Activated T-cell treated with anti-CD3 and anti-CD28 coated beads, Interleukin-2, amount 50 U/mL, for 72 hours (primary cell): Measurements from ENCODE around the gene GRIN3A. TPM values are rescaled to one million over a fixed set of nuclear protein-coding genes. Genes with fewer than 3 reads are reported as not detected.
A peak's percentile ranks its signal among the peaks of the same experiment; 100 is the strongest.
"Not testable (repeated sequence)": the region's sequence is repeated elsewhere in the genome, so short reads cannot be mapped to it uniquely, and the experiment has no call there.

Experiments used
- ATAC-seq, 2 donors: fragments of 150-1000 bp; cut with Tn5 transposase; replicated peaks in 1 of 2; 2 replicates each; pipeline ENCODE4 v1.10.0; 2021; ENCODE audit warnings: moderate library complexity in 2 of 2, mild to moderate bottlenecking in 1 of 2
- DNase-seq, 2 donors: peaks; one replicate each; pipeline ENCODE4 v3.0.0; 2021 to 2022; ENCODE audit warnings: mixed read lengths in 1 of 2
- H3K27ac Mint-ChIP-seq: one replicate; pipeline ENCODE4 v1.8.0; 2022; ENCODE audit warnings: mild to moderate bottlenecking, moderate library complexity, mixed read lengths
- H3K27me3 Mint-ChIP-seq: one replicate; pipeline ENCODE4 v1.8.0; 2022; ENCODE audit warnings: low read depth, mixed read lengths
- H3K36me3 Mint-ChIP-seq, 2 donors: one replicate each; pipeline ENCODE4 v1.8.0; 2022; ENCODE audit warnings: mixed read lengths in 2 of 2, mild to moderate bottlenecking in 1 of 2; ENCODE audit not compliant: insufficient read depth in 2 of 2
- H3K4me1 Mint-ChIP-seq: one replicate; pipeline ENCODE4 v1.8.0; 2022; ENCODE audit warnings: low read depth, mixed read lengths
- H3K4me3 Mint-ChIP-seq, 2 donors: one replicate each; pipeline ENCODE4 v1.8.0; 2022; ENCODE audit warnings: mild to moderate bottlenecking in 2 of 2, mixed read lengths in 2 of 2, moderate library complexity in 2 of 2
- H3K9me3 Mint-ChIP-seq, 2 donors: one replicate each; pipeline ENCODE4 v1.8.0; 2022; ENCODE audit warnings: mixed read lengths in 2 of 2
- total RNA-seq, 2 donors: library from RNA; stranded (reverse); gene quantifications; one replicate each; pipeline ENCODE4 v1.2.3, GENCODE V29; 2022

GRIN3A gene
- total RNA-seq, 2 donors from 2014 or later: not detected

DNA sequence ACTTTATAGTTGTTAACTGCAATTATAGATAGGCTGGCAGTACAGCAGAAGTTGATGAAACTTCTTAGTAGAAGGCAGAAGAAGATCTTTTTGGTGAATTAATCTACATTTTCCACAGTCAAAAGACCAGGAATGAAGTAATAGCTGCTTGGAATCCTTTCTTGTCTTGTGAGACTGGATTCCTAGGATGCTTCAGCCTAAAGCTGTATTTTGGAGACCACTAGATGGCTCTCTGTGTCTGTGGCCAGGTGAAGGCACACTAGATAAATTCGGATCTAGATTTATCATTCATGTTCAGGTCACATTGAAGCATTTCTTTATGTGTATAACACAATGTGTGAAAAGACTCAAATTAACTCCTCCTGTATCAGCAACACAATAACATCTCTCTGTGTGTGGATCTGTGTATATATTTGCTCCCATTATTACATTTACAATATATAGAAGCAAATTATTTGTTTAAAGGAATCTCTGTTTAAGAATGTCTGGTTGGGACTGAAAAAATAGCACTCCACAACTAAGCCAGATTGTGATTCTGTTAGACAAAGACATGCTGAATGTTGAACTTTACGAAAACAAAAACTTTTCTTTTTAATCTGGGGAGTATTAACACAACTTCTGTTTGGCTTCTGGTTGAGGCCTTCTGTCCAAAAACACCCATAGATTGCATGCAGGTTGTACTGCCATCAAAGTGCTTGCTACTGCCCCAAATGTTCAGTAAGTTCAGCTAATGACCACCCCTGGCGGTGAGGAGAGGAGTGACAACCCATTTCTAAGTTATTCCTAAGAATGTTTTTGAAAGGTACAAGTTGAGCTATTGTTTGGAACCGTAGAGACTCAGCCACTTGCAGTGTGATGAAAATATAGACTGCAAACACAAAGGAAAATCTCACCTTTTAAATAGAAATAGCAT lies 10.6 kb downstream of the GRIN3A start:
- peak in 1 of 2 donors; percentile 7 for DNase-seq
- Mint-ChIP-seq H3K9me3 (no peaks in the 10 kb centered on the region), H3K27me3 (peaks cover 8% of the 10 kb centered on the region), H3K36me3 (no peaks in the 10 kb centered on the region), H3K4me1 (no peaks in the 10 kb centered on the region), H3K4me3 (no peak overlapping the region), H3K27ac (no peak overlapping the region)
- no peak for ATAC-seq

DNA sequence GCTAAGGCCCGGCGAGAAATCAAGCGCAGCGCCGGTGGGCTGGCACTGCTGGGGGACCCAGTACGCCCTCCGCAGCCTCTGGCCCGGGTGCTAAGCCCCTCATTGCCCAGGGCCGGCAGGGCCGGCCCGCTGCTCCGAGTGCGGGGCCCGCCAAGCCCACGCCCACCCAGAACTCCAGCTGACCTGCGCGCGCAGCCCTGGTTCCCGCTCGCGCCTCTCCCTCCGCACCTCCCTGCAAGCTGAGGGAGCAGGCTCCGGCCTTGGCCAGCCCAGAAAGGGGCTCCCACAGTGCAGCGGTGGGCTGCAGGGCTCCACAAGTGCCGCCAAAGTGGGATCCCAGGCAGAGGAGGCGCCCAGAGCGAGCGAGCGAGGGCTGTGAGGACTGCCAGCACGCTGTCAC lies 14.2 kb downstream of the GRIN3A start:
- H3K36me3 Mint-ChIP-seq, DNase-seq, H3K27ac Mint-ChIP-seq, H3K9me3 Mint-ChIP-seq, ATAC-seq, H3K4me3 Mint-ChIP-seq, H3K27me3 Mint-ChIP-seq, H3K4me1 Mint-ChIP-seq: not testable (repeated sequence)

DNA sequence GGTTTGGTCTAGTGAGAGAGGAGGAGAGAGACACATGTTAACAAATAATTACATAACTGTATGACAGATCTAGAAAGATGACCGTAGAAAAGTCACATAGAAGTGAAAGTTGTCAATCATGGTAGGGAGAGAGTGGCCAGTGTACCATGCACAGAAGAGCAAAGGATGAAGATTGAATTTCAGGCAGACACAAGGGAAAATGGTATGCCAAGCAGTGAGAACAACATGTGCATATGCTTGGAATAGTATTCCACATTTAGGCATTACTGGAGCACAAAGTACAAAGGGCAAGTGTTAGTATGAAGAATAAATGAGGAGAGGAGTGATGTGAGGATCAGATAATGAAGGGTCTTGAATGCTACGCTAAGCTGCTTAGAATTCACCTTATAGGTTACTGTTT lies 20.3 kb downstream of the GRIN3A start:
- Mint-ChIP-seq H3K4me3 (no peak overlapping the region), H3K27me3 (peaks cover 16% of the 10 kb centered on the region), H3K36me3 (no peaks in the 10 kb centered on the region), H3K4me1 (no peaks in the 10 kb centered on the region), H3K27ac (no peak overlapping the region), H3K9me3 (no peaks in the 10 kb centered on the region)
- ATAC-seq (no peak), DNase-seq (no peak)

DNA sequence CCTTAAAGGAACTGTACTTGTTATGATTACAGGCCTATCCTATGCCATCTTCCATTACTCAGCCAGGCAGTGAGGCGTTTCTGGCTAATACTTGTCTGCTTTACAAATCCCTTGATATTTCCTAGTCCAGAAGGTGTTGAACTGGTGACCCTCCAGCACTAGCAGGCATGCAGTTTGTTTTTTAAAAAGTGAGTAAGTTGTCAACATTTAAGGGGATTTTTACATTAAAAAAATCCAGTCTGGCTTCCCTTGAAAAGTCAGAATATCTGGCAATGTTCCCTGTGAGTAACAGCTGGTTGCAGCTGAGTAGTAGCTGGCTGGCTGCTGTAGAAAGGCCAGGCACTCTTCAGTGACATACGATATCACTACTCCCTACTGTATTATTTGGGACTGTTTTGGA lies 21.8 kb downstream of the GRIN3A start:
- Mint-ChIP-seq H3K27ac (no peak overlapping the region), H3K9me3 (no peaks in the 10 kb centered on the region), H3K4me3 (no peak overlapping the region), H3K4me1 (no peaks in the 10 kb centered on the region), H3K36me3 (no peaks in the 10 kb centered on the region), H3K27me3 (peaks cover 29% of the 10 kb centered on the region)
- DNase-seq (no peak), ATAC-seq (no peak)

DNA sequence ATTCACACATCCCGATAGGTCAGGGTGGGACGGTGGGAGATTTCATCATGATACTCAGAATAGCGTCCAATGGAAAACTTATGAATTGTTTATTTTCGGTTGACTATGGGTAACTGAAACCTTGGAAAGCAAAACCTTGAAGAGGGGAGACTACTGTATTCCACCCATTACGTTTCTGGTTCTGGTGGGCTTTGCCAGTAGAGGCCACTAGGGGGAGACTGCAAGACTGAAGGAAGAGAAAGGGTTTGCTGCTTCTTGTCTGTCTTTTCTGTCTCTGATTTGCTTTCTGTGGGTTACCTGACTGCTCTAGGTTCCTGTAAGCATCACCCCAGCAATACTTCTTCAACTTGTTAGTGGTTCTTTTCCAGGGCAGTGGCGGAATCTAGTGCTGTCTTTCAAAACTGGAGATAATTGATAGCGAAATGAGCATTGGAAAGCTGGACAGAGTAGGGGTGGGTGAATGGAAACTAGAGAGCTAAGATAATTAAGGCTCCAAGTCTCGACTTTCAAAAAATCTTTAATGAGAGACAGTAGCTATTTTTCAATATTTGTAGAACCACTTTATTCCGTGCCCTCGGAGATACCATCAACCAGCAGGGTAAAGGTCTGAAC lies 27.0 kb downstream of the GRIN3A start:
- H3K36me3 Mint-ChIP-seq: no peaks in the 10 kb centered on the region

DNA sequence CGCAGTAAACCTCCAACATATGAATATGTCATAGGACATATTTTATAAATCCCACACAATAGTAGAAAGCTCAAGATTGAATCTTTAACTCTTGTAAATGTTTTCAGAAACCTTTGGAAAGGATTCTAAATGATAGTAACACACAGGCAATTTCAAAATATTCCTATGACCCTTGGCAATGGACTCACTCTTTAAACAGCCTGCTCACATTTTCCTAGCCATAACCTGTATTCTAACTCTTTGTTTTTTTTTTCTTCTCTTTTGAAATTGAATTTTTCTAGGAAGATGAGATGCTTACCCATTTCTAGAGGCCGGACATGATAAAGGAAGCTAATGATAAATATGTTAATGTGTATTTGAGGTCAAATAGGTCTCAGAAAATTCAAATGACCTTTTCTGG lies 29.6 kb downstream of the GRIN3A start:
- no peaks in the 10 kb centered on the region for H3K36me3 Mint-ChIP-seq
- H3K27me3 Mint-ChIP-seq: peaks cover 51% of the 10 kb centered on the region
- no peak overlapping the region for H3K27ac Mint-ChIP-seq
- peaks cover 10% of the 10 kb centered on the region for H3K4me1 Mint-ChIP-seq
- no peak overlapping the region for H3K4me3 Mint-ChIP-seq
- H3K9me3 Mint-ChIP-seq: no peaks in the 10 kb centered on the region
- DNase-seq (no peak), ATAC-seq (no peak)

More for the DNA sequence above, 27.0 kb downstream of the GRIN3A start:
- Mint-ChIP-seq H3K9me3 (no peaks in the 10 kb centered on the region), H3K27me3 (peaks cover 36% of the 10 kb centered on the region), H3K4me3 (no peak overlapping the region), H3K27ac (no peak overlapping the region), H3K4me1 (no peaks in the 10 kb centered on the region)
- ATAC-seq (no peak), DNase-seq (peak; percentile 31 to 35)

DNA sequence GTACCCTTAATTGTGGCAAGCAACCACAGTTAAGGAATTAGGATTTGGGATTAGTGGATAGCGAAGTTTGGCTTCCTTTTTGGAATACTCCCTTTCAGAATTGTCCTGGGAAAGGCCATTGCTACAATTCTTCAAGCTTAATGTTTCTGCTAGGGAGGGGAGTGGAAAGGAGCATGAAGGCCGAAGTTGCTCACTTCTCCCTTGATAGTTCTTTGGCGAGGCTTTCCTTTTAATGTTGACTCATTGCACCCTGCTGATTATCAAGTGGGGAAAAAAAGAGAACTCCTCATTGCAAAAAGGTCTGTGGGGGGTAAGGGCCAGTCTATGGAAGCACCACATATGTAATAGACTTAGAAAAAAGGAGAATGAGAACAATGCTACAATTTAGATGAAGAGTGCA lies 30.7 kb downstream of the GRIN3A start:
- ATAC-seq (no peak), DNase-seq (no peak)
- Mint-ChIP-seq H3K27ac (no peak overlapping the region), H3K4me1 (peaks cover 10% of the 10 kb centered on the region), H3K4me3 (no peak overlapping the region), H3K36me3 (no peaks in the 10 kb centered on the region), H3K27me3 (peaks cover 42% of the 10 kb centered on the region), H3K9me3 (no peaks in the 10 kb centered on the region)

DNA sequence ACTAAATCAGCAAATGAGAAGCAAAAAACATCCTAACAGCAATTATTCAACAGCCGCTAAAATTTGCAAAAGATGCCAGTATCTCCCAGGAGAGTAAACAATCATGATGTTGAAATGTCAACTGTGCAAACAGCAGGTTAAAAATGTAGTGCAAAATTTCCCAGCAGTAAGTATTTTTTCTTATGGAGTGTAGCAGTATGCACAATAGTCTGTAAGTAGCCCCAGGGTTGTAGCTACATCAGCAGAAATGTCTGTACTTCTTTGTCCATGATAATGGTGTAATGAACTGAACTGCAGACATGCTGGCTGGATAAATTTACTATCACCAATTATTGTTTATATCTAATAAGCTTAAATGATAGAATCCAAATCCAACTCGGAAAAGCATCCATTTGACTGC lies 31.4 kb downstream of the GRIN3A start:
- DNase-seq (no peak), ATAC-seq (no peak)
- Mint-ChIP-seq H3K27me3 (peaks cover 35% of the 10 kb centered on the region), H3K36me3 (no peaks in the 10 kb centered on the region), H3K4me1 (peaks cover 10% of the 10 kb centered on the region), H3K9me3 (no peaks in the 10 kb centered on the region), H3K4me3 (no peak overlapping the region), H3K27ac (no peak overlapping the region)

DNA sequence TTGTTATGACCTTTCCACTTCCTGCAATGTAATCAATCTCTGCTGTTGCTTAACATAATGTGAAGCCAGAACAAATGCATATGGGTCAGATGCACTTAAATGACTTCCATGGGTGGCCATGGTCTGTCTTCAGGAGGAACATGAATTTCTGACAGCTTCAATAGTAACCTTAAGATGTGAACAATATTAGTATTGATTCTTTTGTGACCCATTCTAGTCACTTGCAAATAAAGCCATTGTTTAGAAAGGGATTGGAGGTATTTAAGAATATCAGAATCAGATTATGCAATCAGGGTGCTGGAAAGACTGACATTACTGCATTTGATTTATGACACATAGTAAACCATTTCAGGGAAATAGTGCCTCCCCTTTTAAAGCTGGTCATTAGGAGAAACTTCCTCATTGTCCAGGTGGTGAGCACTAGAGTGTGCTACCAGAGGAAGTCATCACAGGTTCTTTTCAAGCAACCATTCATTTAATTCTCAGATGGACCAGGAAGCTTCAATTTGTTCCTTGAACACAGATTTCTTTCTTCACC lies 32.1 kb downstream of the GRIN3A start:
- no peaks in the 10 kb centered on the region for H3K9me3 Mint-ChIP-seq
- H3K4me1 Mint-ChIP-seq: peaks cover 10% of the 10 kb centered on the region
- H3K27ac Mint-ChIP-seq: no peak overlapping the region
- no peak overlapping the region for H3K4me3 Mint-ChIP-seq
- no peak for ATAC-seq
- no peaks in the 10 kb centered on the region for H3K36me3 Mint-ChIP-seq
- DNase-seq: no peak
- peaks cover 32% of the 10 kb centered on the region for H3K27me3 Mint-ChIP-seq

DNA sequence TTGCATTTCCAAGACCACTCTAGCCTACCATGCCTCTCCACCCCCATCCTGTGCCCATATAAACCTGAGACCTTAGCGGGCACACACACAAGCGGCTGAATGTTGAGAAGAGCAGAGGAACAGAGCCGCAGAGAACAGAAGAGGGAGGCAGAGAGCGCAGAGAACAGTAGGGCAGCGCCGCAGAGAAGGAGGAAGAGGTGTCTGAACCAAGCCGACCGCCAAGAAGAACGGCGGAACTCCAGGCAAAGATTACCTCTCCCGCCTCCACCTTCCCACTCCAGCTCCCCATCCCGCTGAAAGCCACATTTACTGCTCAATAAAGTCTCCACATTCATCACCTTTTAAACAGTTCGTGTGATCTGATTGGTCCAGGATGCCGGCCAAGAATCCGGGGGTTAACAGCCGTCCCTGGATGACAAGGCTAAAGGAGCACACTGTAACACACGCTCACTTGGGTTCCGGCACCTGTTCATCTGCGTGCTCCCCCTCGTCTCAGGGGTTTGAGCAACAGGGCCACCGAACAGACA lies 33.2 kb downstream of the GRIN3A start:
- no peaks in the 10 kb centered on the region for H3K9me3 Mint-ChIP-seq
- peak; percentile 31 to 35 for DNase-seq
- H3K27ac Mint-ChIP-seq: no peak overlapping the region
- no peaks in the 10 kb centered on the region for H3K36me3 Mint-ChIP-seq
- peaks cover 10% of the 10 kb centered on the region for H3K4me1 Mint-ChIP-seq
- ATAC-seq: peak; percentile 91 to 97
- H3K4me3 Mint-ChIP-seq: peak overlapping the region; percentile 77 to 81
- peaks cover 27% of the 10 kb centered on the region for H3K27me3 Mint-ChIP-seq

DNA sequence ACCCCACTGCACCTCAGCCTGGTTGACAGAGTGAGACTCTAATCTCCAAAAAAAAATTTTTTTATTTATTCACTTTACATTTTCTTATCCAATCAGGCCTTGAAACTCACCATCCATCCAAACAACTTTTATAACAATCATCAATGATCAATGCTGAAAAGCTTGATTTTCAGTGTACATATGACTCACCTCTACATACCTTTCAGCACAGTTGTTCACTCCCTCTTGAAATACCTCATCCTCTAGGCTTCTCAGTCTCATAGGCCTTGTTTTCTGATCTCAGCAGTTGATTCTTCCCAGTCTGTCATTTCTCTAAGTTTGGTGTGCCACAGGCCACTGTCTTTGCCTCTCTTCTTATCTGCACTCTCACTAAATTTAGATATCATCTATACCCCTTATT lies 36.2 kb downstream of the GRIN3A start:
- Mint-ChIP-seq H3K36me3 (peaks cover 0 to 1% of the 10 kb centered on the region in 2 donors), H3K27ac (no peak overlapping the region), H3K4me1 (peaks cover 10% of the 10 kb centered on the region), H3K27me3 (peaks cover 20% of the 10 kb centered on the region), H3K9me3 (peaks cover 0 to 1% of the 10 kb centered on the region in 2 donors), H3K4me3 (no peak overlapping the region)
- no peak for DNase-seq
- ATAC-seq: peak in 1 of 2 donors; percentile 50

DNA sequence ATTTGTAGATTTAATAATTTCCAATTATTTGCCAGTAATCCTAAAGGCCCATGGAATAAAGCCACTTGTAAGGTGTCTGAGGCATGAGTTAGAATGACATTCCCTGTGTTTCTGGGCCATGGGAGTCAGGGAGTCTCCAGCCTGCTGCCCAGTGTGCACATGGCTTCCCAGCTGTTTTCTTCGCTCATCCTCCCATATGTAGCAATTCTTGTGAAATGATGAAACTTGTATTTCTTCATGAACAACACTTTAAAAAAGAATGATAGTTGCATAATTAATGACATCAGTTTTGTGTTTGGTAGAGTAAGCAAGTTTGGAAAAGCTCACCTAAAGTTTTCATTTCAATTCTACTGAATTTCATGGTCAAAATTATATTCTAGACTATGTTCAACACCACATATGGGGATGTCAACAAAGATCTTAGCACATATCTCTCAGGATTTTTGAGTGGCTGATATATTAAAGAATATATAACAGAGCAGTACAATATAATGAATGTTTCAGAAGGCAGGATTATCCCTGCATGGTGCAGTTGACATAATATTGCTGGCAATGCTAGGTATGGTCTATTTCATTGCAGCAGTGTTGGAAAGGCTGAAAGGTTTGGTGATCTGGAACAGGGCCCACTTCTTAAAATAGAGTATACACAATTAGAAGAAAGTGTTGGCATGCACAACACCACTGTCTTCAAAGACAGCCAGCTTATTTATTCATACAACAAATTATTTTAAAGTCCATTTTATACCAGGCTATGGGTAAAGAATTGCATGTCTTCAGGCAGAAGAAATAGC lies 44.7 kb downstream of the GRIN3A start:
- Mint-ChIP-seq H3K9me3 (no peaks in the 10 kb centered on the region), H3K4me1 (no peaks in the 10 kb centered on the region), H3K36me3 (no peaks in the 10 kb centered on the region), H3K27me3 (peaks cover 5% of the 10 kb centered on the region), H3K4me3 (no peak overlapping the region), H3K27ac (no peak overlapping the region)
- DNase-seq: no peak
- no peak for ATAC-seq

DNA sequence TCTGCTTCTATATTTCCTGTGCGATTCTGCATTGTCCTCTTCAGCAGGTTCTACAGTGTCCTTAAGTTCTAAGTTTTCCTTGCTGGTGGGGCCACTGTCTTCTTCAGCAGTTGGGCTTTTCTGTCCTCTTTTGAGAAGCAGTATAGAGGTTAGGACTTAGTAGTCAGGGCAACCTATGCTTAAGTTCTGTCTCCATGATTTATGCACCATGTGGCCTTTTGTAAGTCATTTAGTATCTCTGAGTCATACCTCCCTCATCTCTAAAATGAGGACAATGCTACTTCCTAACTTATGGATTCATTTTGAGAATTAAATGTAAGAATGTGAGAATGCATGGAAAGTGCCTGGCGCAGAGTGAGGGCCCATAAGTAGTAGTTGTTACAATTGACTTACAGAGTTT lies 46.8 kb downstream of the GRIN3A start:
- ATAC-seq: peak in 1 of 2 donors; percentile 38
- H3K9me3 Mint-ChIP-seq: no peaks in the 10 kb centered on the region
- H3K27me3 Mint-ChIP-seq: peaks cover 5% of the 10 kb centered on the region
- no peak overlapping the region for H3K4me3 Mint-ChIP-seq
- no peaks in the 10 kb centered on the region for H3K4me1 Mint-ChIP-seq
- H3K36me3 Mint-ChIP-seq: no peaks in the 10 kb centered on the region
- no peak overlapping the region for H3K27ac Mint-ChIP-seq
- DNase-seq: no peak
